ENCODE data around the gene SLX4IP.

GRCh38 chr20:10637031-10637559, 202.0 kb downstream of the SLX4IP start:
- TF ChIP-seq CTCF (IDR thresholded peaks at IDR 0.05 in 8 of 11, conservative IDR thresholded peaks at IDR 0.05 in 3 of 11) (no peak), POLR2A (IDR thresholded peaks at IDR 0.05) (no peak), POLR2AphosphoS5 (IDR thresholded peaks at IDR 0.05) (peak in 2 of 3 donors; percentile 39 to 48)
